CD8-positive, alpha-beta memory T cell (primary cell): ENCODE measurements around the gene TRAT1. TPM values are rescaled to one million over a fixed set of nuclear protein-coding genes. Genes with fewer than 3 reads are reported as not detected.
A peak's percentile ranks its signal among the peaks of the same experiment; 100 is the strongest.

Experiments
- CTCF ChIA-PET: fragments of 350-600 bp; sonication (Branson Sonifier 250); formaldehyde crosslinking; loops from one replicate; lab custom pipeline; 2021; ENCODE audit warnings: antibody characterized with exemption; lab: Charles Lee
- POLR2A ChIA-PET: fragments of 350-600 bp; sonication (Branson Sonifier 250); formaldehyde crosslinking; loops from one replicate; lab custom pipeline; 2021; ENCODE audit warnings: antibody characterized with exemption; lab: Charles Lee
- DNase-seq, 5 donors: peaks; one replicate each; pipeline versions ENCODE4 v3.0.0 to v3.0.0-alpha.2; 2020 to 2022; ENCODE audit warnings: mixed read lengths in 1 of 5
- H3K27ac ChIP-seq: one replicate; pipeline ENCODE4 v1.7.0; 2013; ENCODE audit warnings: low read depth, mild to moderate bottlenecking, low read length, moderate library complexity
- H3K27me3 ChIP-seq: 2 replicates; pipeline ENCODE4 v1.7.0; 2013; ENCODE audit warnings: low read length, mild to moderate bottlenecking; ENCODE audit not compliant: insufficient read depth, poor library complexity, severe bottlenecking
- H3K36me3 ChIP-seq: 2 replicates; pipeline ENCODE4 v1.7.0; 2013; ENCODE audit warnings: mild to moderate bottlenecking, low read length, moderate library complexity; ENCODE audit not compliant: insufficient read depth
- H3K4me1 ChIP-seq: 2 replicates; pipeline ENCODE4 v1.7.0; 2013; ENCODE audit warnings: mild to moderate bottlenecking, low read length, moderate library complexity; ENCODE audit not compliant: insufficient read depth
- H3K4me3 ChIP-seq: 2 replicates; pipeline ENCODE4 v1.7.0; 2013; ENCODE audit warnings: mild to moderate bottlenecking, low read length
- H3K9me3 ChIP-seq: 2 replicates; pipeline ENCODE4 v1.7.0; 2013; ENCODE audit warnings: mild to moderate bottlenecking, low read length
- H3K27ac Mint-ChIP-seq, 8 donors: one replicate each; pipeline ENCODE4 v1.8.0; 2020 to 2021; ENCODE audit warnings: mixed read lengths in 8 of 8, mild to moderate bottlenecking in 6 of 8, inconsistent platforms in 3 of 8, moderate library complexity in 3 of 8
- H3K27me3 Mint-ChIP-seq, 2 donors: one replicate each; pipeline ENCODE4 v1.8.0; 2020 to 2021; ENCODE audit warnings: mixed read lengths in 2 of 2, mild to moderate bottlenecking in 1 of 2, moderate library complexity in 1 of 2
- H3K36me3 Mint-ChIP-seq, 3 donors: one replicate each; pipeline ENCODE4 v1.8.0; 2020 to 2021; ENCODE audit warnings: mixed read lengths in 3 of 3, inconsistent platforms in 1 of 3, mild to moderate bottlenecking in 1 of 3
- H3K4me1 Mint-ChIP-seq, 3 donors: one replicate each; pipeline ENCODE4 v1.8.0; 2020 to 2021; ENCODE audit warnings: mixed read lengths in 3 of 3, inconsistent platforms in 1 of 3, mild to moderate bottlenecking in 1 of 3
- H3K4me3 Mint-ChIP-seq, 7 donors: one replicate each; pipeline ENCODE4 v1.8.0; 2020 to 2021; ENCODE audit warnings: mixed read lengths in 7 of 7, mild to moderate bottlenecking in 6 of 7, moderate library complexity in 4 of 7, inconsistent platforms in 2 of 7
- H3K9me3 Mint-ChIP-seq, 5 donors: one replicate each; pipeline ENCODE4 v1.8.0; 2020 to 2022; ENCODE audit warnings: mixed read lengths in 5 of 5, mild to moderate bottlenecking in 3 of 5, moderate library complexity in 2 of 5, inconsistent platforms in 1 of 5
- polyA plus RNA-seq: library from polyadenylated mRNA; unstranded; fragments of 300-500 nt; fragmentation: Illumina TruSeq; gene quantifications from one replicate; pipeline ENCODE4 v1.2.3, GENCODE V29; 2021
- total RNA-seq, 2 experiments: library from RNA; stranded (reverse); gene quantifications; one replicate each; pipeline ENCODE4 v1.2.3, GENCODE V29; 2021

TRAT1 gene
- total and polyA plus RNA-seq, 3 experiments from 2014 or later: 27.2 to 120 (median 29.1) TPM

GRCh38 chr3:108883373-108883772 is 60.8 kb downstream of the TRAT1 start:
- Mint-ChIP-seq H3K4me3 (peak overlapping the region in 1 of 7 donors; percentile 21), H3K4me1 (peaks cover 9 to 14% (median 13%) of the 10 kb centered on the region in 3 donors), H3K27me3 (no peaks in the 10 kb centered on the region), H3K36me3 (peaks cover 0 to 23% (median 4%) of the 10 kb centered on the region in 3 donors), H3K27ac (peak overlapping the region in 2 of 8 donors; percentile 49 to 84), H3K9me3 (peaks cover 0 to 2% (median 0%) of the 10 kb centered on the region in 5 donors)
- Histone ChIP-seq H3K36me3 (no peaks in the 10 kb centered on the region), H3K9me3 (no peaks in the 10 kb centered on the region), H3K27ac (no peak overlapping the region), H3K4me1 (peaks cover 3% of the 10 kb centered on the region), H3K27me3 (no peaks in the 10 kb centered on the region), H3K4me3 (no peak overlapping the region)
- ChIA-PET POLR2A (no interaction called here), CTCF (no interaction called here)
- DNase-seq: no peak

GRCh38 chr3:108887121-108887520 is 64.5 kb downstream of the TRAT1 start:
- Histone ChIP-seq H3K36me3 (no peaks in the 10 kb centered on the region), H3K4me3 (no peak overlapping the region), H3K9me3 (no peaks in the 10 kb centered on the region), H3K4me1 (peaks cover 3% of the 10 kb centered on the region), H3K27ac (no peak overlapping the region), H3K27me3 (no peaks in the 10 kb centered on the region)
- POLR2A ChIA-PET: no interaction called here
- Mint-ChIP-seq H3K36me3 (peaks cover 0 to 11% (median 0%) of the 10 kb centered on the region in 3 donors), H3K27ac (no peak overlapping the region), H3K9me3 (no peaks in the 10 kb centered on the region), H3K27me3 (no peaks in the 10 kb centered on the region), H3K4me1 (peaks cover 9 to 14% (median 13%) of the 10 kb centered on the region in 3 donors), H3K4me3 (no peak overlapping the region)
- CTCF ChIA-PET: interaction anchor here (1.8 kb wide), 1 partner anchor 28 kb away, joined by 7 read pairs; no protein-coding TSS in a partner anchor
- no peak for DNase-seq

GRCh38 chr3:108887777-108888176 is 65.2 kb downstream of the TRAT1 start:
- Histone ChIP-seq H3K4me1 (peaks cover 3% of the 10 kb centered on the region), H3K27me3 (no peaks in the 10 kb centered on the region), H3K36me3 (no peaks in the 10 kb centered on the region), H3K27ac (no peak overlapping the region), H3K4me3 (no peak overlapping the region), H3K9me3 (no peaks in the 10 kb centered on the region)
- no peaks in the 10 kb centered on the region for H3K27me3 Mint-ChIP-seq
- POLR2A ChIA-PET: no interaction called here
- peaks cover 0 to 11% (median 0%) of the 10 kb centered on the region in 3 donors for H3K36me3 Mint-ChIP-seq
- no peak overlapping the region for H3K27ac Mint-ChIP-seq
- no peak overlapping the region for H3K4me3 Mint-ChIP-seq
- DNase-seq: no peak
- H3K4me1 Mint-ChIP-seq: peaks cover 9 to 14% (median 13%) of the 10 kb centered on the region in 3 donors
- CTCF ChIA-PET: no interaction called here
- H3K9me3 Mint-ChIP-seq: no peaks in the 10 kb centered on the region

GRCh38 chr3:108891833-108892232 is 69.2 kb downstream of the TRAT1 start:
- no peaks in the 10 kb centered on the region for H3K4me1 ChIP-seq
- H3K27ac ChIP-seq: no peak overlapping the region
- H3K36me3 Mint-ChIP-seq: peaks cover 0 to 11% (median 0%) of the 10 kb centered on the region in 3 donors
- POLR2A ChIA-PET: no interaction called here
- no peaks in the 10 kb centered on the region for H3K9me3 ChIP-seq
- H3K36me3 ChIP-seq: no peaks in the 10 kb centered on the region
- no peak overlapping the region for H3K27ac Mint-ChIP-seq
- CTCF ChIA-PET: no interaction called here
- H3K9me3 Mint-ChIP-seq: no peaks in the 10 kb centered on the region
- H3K4me3 ChIP-seq: no peak overlapping the region
- no peaks in the 10 kb centered on the region for H3K27me3 ChIP-seq
- no peak overlapping the region for H3K4me3 Mint-ChIP-seq
- no peaks in the 10 kb centered on the region for H3K4me1 Mint-ChIP-seq
- peaks cover 0 to 3% of the 10 kb centered on the region in 2 donors for H3K27me3 Mint-ChIP-seq
- DNase-seq: no peak

GRCh38 chr3:108894981-108895380 is 72.4 kb downstream of the TRAT1 start:
- ChIA-PET POLR2A (no interaction called here), CTCF (interaction anchor here (1.4 kb wide), 1 partner anchor 20 kb away, joined by 3 read pairs; no protein-coding TSS in a partner anchor)
- Mint-ChIP-seq H3K4me3 (no peak overlapping the region), H3K9me3 (no peaks in the 10 kb centered on the region), H3K4me1 (peaks cover 2 to 6% (median 5%) of the 10 kb centered on the region in 3 donors), H3K27me3 (peaks cover 0 to 3% of the 10 kb centered on the region in 2 donors), H3K27ac (no peak overlapping the region), H3K36me3 (peaks cover 0 to 4% (median 0%) of the 10 kb centered on the region in 3 donors)
- Histone ChIP-seq H3K27ac (no peak overlapping the region), H3K4me3 (no peak overlapping the region), H3K4me1 (no peaks in the 10 kb centered on the region), H3K36me3 (no peaks in the 10 kb centered on the region), H3K9me3 (no peaks in the 10 kb centered on the region), H3K27me3 (no peaks in the 10 kb centered on the region)
- no peak for DNase-seq

- CTCF ChIA-PET: interaction anchor here (1.0 to 1.4 kb wide), 5 partner anchors 9 to 234 kb away, joined by 3 to 4 read pairs (median 3); no protein-coding TSS in a partner anchor
- Histone ChIP-seq H3K4me3 (no peak overlapping the region), H3K4me1 (no peaks in the 10 kb centered on the region), H3K27ac (no peak overlapping the region), H3K36me3 (no peaks in the 10 kb centered on the region), H3K27me3 (no peaks in the 10 kb centered on the region), H3K9me3 (no peaks in the 10 kb centered on the region)
- Mint-ChIP-seq H3K27ac (peak overlapping the region in 1 of 8 donors; percentile 14), H3K36me3 (peaks cover 0 to 5% (median 0%) of the 10 kb centered on the region in 3 donors), H3K4me3 (no peak overlapping the region), H3K4me1 (peaks cover 6 to 13% (median 11%) of the 10 kb centered on the region in 3 donors), H3K27me3 (peaks cover 0 to 3% of the 10 kb centered on the region in 2 donors), H3K9me3 (no peaks in the 10 kb centered on the region)
- POLR2A ChIA-PET: no interaction called here
- no peak for DNase-seq
Observed at GRCh38 chr3:108897883-108898282, 75.3 kb downstream of the TRAT1 start.

- Histone ChIP-seq H3K27me3 (no peaks in the 10 kb centered on the region), H3K4me1 (no peaks in the 10 kb centered on the region), H3K4me3 (no peak overlapping the region), H3K9me3 (no peaks in the 10 kb centered on the region), H3K27ac (no peak overlapping the region), H3K36me3 (no peaks in the 10 kb centered on the region)
- Mint-ChIP-seq H3K4me3 (no peak overlapping the region), H3K4me1 (peaks cover 6 to 13% (median 11%) of the 10 kb centered on the region in 3 donors), H3K27me3 (no peaks in the 10 kb centered on the region), H3K9me3 (no peaks in the 10 kb centered on the region), H3K27ac (peak overlapping the region in 2 of 8 donors; percentile 43 to 74), H3K36me3 (peaks cover 0 to 5% (median 0%) of the 10 kb centered on the region in 3 donors)
- ChIA-PET CTCF (no interaction called here), POLR2A (interaction anchor here (0.5 kb wide), 1 partner anchor 58 kb away, joined by 3 read pairs; no protein-coding TSS in a partner anchor)
- no peak for DNase-seq
Observed at GRCh38 chr3:108899530-108899929, 76.9 kb downstream of the TRAT1 start.
